Ectodermal cell (in vitro differentiated cells): Measurements from ENCODE around the gene CAP1.
"Not testable (repeated sequence)": the region's sequence is repeated elsewhere in the genome, so short reads cannot be mapped to it uniquely, and the experiment has no call there.

Experiments used
- H3K27ac ChIP-seq: 2 replicates; pipeline ENCODE4 v1.7.0; 2013; ENCODE audit warnings: mild to moderate bottlenecking, low read depth, low read length; ENCODE audit not compliant: insufficient read depth, poor library complexity, severe bottlenecking
- H3K27me3 ChIP-seq: 2 replicates; pipeline ENCODE4 v1.7.0; 2013; ENCODE audit warnings: mild to moderate bottlenecking, low read length; ENCODE audit not compliant: insufficient read depth, control insufficient read depth, poor library complexity, severe bottlenecking
- H3K36me3 ChIP-seq: one replicate; pipeline ENCODE4 v1.7.0; 2013; ENCODE audit warnings: low read length; ENCODE audit not compliant: control insufficient read depth, insufficient read depth
- H3K4me1 ChIP-seq: one replicate; pipeline ENCODE4 v1.7.0; 2013; ENCODE audit warnings: low read length; ENCODE audit not compliant: control insufficient read depth, insufficient read depth
- H3K4me3 ChIP-seq: 2 replicates; pipeline ENCODE4 v1.7.0; 2013; ENCODE audit warnings: low read depth, low read length, control low read depth; ENCODE audit not compliant: insufficient read depth
- H3K9me3 ChIP-seq: 2 replicates; pipeline ENCODE4 v1.7.0; 2013; ENCODE audit warnings: mild to moderate bottlenecking, low read length, moderate library complexity; ENCODE audit not compliant: control insufficient read depth
- whole genome bisulfite sequencing, 2 experiments: methylation state at CpG; one replicate each; pipeline ENCODE4 v1.1.7; 2013; ENCODE audit warnings: missing lambda C conversion rate in 2 of 2; 5-methylcytosine and 5-hydroxymethylcytosine counted together

The CAP1 gene

DNA sequence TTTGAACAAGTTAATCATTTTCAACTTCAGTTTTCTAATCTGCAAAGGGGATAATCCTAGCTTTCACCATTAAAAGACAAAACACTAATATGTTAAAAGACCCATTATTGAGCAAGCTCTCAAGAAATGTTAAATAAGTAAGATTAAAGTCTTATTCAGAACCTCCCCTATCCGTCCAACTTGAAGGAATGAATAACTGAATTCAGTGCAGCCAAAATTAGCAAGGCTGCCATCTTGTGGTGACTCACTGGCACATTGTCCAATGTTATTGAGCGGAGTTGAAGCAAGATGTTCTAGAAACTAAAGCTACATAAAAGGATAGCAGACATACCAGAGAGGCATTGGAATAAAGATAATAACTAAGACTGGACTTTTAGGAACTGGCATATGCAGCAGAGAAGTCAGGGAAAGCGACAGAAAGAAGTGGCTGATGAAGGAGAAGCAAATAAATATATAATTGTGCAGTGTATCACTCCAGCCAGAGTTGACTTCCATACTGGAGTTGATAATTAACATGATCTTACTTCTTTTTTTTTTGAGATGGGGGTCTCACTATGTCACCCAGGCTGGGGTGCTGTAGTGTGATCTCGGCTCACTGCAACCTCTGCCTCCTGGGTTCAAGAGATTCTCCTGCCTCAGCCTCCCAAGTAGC, 8.2 kb upstream of the CAP1 start:
- no peaks in the 10 kb centered on the region for H3K4me1 ChIP-seq
- H3K9me3 ChIP-seq = no peaks in the 10 kb centered on the region
- WGBS, 2 experiments = 53 to 70% methylated on average over 4 of the region's 4 CpGs
- H3K27ac ChIP-seq = no peak overlapping the region
- no peaks in the 10 kb centered on the region for H3K36me3 ChIP-seq
- H3K4me3 ChIP-seq = no peak overlapping the region
- no peaks in the 10 kb centered on the region for H3K27me3 ChIP-seq

DNA sequence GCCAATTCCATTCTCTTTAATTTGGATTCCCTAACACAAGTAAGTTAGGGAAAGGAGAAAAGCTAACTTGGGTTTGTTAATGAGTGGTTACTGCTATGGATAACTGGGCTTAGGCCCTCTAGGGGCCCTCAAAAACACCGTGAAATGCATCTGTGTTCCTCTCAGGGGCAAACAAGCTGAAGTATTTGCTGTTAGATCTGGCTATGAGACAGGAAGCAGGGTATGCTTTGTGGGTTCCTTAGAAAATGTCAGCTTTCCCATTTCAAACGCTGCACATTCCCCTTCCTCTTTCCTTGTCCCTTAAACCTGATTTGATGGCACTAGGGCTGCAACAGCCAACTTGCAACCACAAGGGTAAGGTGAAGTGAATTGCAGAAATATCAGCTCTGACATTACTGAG, 5.7 kb upstream of the CAP1 start:
- WGBS, 2 experiments = 69 to 73% methylated on average over 2 of the region's 2 CpGs
- H3K27me3 ChIP-seq = no peaks in the 10 kb centered on the region
- H3K4me3 ChIP-seq = no peak overlapping the region
- H3K27ac ChIP-seq = no peak overlapping the region
- H3K9me3 ChIP-seq = no peaks in the 10 kb centered on the region
- no peaks in the 10 kb centered on the region for H3K36me3 ChIP-seq
- H3K4me1 ChIP-seq = no peaks in the 10 kb centered on the region

- H3K4me3 ChIP-seq = no peak overlapping the region
- H3K36me3 ChIP-seq = no peaks in the 10 kb centered on the region
- H3K9me3 ChIP-seq = no peaks in the 10 kb centered on the region
- no peaks in the 10 kb centered on the region for H3K4me1 ChIP-seq
- H3K27ac ChIP-seq = no peak overlapping the region
- H3K27me3 ChIP-seq = no peaks in the 10 kb centered on the region
- WGBS, 2 experiments = 83 to 88% methylated on average over 4 of the region's 4 CpGs
Observed at GRCh38 chr1:40036574-40036973, 4.0 kb upstream of the CAP1 start.

GRCh38 chr1:40037254-40037653, 3.3 kb upstream of the CAP1 start:
- H3K4me3 ChIP-seq, H3K27ac ChIP-seq, H3K9me3 ChIP-seq, H3K4me1 ChIP-seq, H3K36me3 ChIP-seq, H3K27me3 ChIP-seq: not testable (repeated sequence)
- 90 to 94% methylated on average over 8 of the region's 8 CpGs for WGBS, 2 experiments

GRCh38 chr1:40038697-40039096, 1.8 kb upstream of the CAP1 start:
- Histone ChIP-seq H3K36me3 (no peaks in the 10 kb centered on the region), H3K27me3 (no peaks in the 10 kb centered on the region), H3K9me3 (no peaks in the 10 kb centered on the region), H3K4me3 (no peak overlapping the region), H3K27ac (no peak overlapping the region), H3K4me1 (no peaks in the 10 kb centered on the region)
- WGBS, 2 experiments = 89 to 90% methylated on average over 2 to 3 of the region's 3 CpGs

DNA sequence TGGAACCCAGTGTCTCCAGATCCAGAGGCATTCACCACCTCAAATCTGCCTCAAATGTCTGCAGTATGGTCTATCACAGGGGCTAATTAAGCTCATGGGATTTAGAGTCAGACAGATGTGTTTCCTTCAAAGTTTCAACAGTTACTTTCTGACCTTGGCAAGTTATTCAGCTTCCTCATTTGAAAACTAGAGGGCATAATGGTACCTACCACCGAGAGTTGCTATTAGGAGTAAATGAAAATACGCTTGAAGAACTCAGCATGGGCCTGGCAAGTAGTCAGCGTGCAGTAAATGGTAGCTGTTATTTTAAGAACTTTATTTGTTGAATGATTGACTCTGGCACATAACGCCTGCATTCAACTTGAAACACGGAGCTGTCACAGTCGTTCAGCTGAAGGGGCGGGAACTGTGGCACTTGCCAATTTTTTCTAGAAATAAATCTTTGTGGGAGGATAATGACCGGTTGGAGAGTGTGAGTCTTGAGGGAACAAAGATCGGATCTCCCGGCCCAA, 1.2 kb upstream of the CAP1 start:
- 8 to 9% methylated on average over 10 of the region's 10 CpGs for WGBS, 2 experiments
- Histone ChIP-seq H3K36me3 (no peaks in the 10 kb centered on the region), H3K9me3 (no peaks in the 10 kb centered on the region), H3K4me3 (peak overlapping the region; percentile 98), H3K4me1 (no peaks in the 10 kb centered on the region), H3K27me3 (no peaks in the 10 kb centered on the region), H3K27ac (peak overlapping the region; percentile 97)

DNA sequence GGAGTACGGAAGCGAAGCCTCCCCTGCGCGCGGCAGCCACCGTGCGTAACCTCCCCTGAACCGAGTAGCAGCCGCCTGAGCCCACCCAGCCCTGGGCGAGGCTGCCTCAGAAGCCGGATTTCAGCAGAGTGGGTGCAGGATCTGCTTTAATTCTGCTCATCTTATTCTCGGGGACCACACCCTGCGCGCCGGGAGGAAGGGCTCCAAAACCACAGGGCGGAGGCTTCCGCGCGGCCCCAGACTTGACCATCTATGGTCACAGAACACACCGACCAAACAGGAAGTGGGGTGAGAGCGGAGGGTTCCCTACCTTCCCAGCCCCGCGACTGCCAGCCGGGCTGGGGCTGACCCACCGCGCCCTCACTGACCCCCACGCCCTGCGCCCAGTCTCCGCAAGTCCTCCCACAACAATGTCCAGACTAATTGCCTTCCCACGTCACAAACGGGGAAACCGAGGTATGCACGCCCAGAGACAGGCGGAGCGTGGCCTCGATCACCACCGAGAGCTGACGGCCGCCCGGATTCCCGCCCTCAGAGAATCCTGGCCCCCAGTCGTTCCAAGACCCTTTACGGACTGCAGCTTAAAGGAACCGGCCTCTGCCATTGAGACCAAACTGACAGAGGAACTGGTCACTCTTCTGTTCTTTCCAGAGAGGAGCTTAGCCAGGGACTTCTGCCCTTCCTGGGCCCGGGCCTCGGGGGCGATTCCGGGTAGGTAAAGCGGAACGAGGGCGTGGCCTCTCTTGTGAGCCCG, 595 bp upstream of the CAP1 start:
- Histone ChIP-seq H3K27me3 (no peaks in the 10 kb centered on the region), H3K36me3 (no peaks in the 10 kb centered on the region), H3K4me3 (peak overlapping the region; percentile 98), H3K4me1 (no peaks in the 10 kb centered on the region), H3K27ac (peak overlapping the region; percentile 97), H3K9me3 (no peaks in the 10 kb centered on the region)
- WGBS, 2 experiments = 0 to 1% methylated on average over 52 of the region's 52 CpGs

DNA sequence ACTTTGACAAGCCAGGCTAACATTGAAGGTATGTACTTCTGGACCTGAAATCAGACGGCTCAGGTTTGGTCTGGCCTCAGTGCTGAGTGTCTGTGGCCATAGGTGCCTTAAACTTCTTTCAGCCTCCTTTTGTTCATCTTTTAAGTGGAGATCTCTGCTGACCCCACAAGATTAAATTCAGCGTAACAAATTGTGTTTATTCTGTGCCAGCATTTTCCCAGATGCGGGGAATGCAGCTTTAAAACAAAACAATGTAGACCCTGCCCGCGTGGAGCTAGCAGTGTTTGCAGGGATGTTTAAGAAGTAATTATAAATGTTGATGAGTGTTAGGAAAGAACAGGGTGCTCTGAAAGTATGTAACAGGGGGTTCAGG, 923 bp downstream of the CAP1 start:
- Histone ChIP-seq H3K4me1 (no peaks in the 10 kb centered on the region), H3K9me3 (no peaks in the 10 kb centered on the region), H3K27me3 (no peaks in the 10 kb centered on the region), H3K4me3 (peak overlapping the region; percentile 98), H3K36me3 (no peaks in the 10 kb centered on the region), H3K27ac (no peak overlapping the region)
- 48 to 52% methylated on average over 5 of the region's 5 CpGs for WGBS, 2 experiments

- no peak overlapping the region for H3K27ac ChIP-seq
- H3K4me3 ChIP-seq = no peak overlapping the region
- no peaks in the 10 kb centered on the region for H3K27me3 ChIP-seq
- no peaks in the 10 kb centered on the region for H3K9me3 ChIP-seq
- H3K4me1 ChIP-seq = no peaks in the 10 kb centered on the region
- 95 to 96% methylated on average over 4 of the region's 4 CpGs for WGBS, 2 experiments
- H3K36me3 ChIP-seq = no peaks in the 10 kb centered on the region
Observed at GRCh38 chr1:40042341-40042740, 1.8 kb downstream of the CAP1 start.

DNA sequence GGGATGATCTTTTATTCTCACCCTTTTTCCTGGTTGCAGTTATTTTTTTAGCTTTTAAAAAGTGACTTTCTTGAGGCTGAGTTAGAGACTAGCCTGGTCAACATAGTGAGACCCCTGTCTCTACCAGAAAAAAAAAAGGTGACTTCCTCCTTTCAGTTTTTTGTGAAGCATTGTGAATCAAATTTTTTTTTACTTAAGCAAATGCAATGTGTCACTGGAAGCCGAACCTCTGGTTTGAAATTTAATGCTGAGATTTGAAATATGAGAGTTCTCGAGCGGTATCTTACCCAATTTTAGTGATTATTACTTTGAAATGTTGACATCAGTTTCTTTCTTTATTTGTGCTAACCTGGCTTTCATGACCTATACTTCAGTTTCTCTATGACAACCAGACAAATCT, 3.6 kb downstream of the CAP1 start:
- Histone ChIP-seq H3K27ac (no peak overlapping the region), H3K4me3 (no peak overlapping the region), H3K27me3 (no peaks in the 10 kb centered on the region), H3K36me3 (no peaks in the 10 kb centered on the region), H3K4me1 (no peaks in the 10 kb centered on the region), H3K9me3 (no peaks in the 10 kb centered on the region)
- 92 to 97% methylated on average over 3 of the region's 3 CpGs for WGBS, 2 experiments
